HUDEP-2 (cell line): Measurements from ENCODE around the gene ZDHHC17.

ENCODE experiments used
- DNase-seq, 76 experiments: peaks; one replicate each; lab custom pipeline; 2025; ENCODE audit not compliant: unreplicated experiment in 76 of 76; lab: John Stamatoyannopoulos, UW

ZDHHC17 gene

GRCh38 chr12:76872415-76872814 is 108.5 kb downstream of the ZDHHC17 start:
- DNase-seq, result no peak

- DNase-seq, result no peak
Observed at GRCh38 chr12:76874027-76874426, 110.1 kb downstream of the ZDHHC17 start.

GRCh38 chr12:76874491-76875190 is 110.7 kb downstream of the ZDHHC17 start:
- no peak for DNase-seq

- no peak for DNase-seq
Observed at GRCh38 chr12:76876696-76877229, 112.8 kb downstream of the ZDHHC17 start.

GRCh38 chr12:76878099-76878898 is 114.4 kb downstream of the ZDHHC17 start:
- no peak for DNase-seq

GRCh38 chr12:76878899-76879709 is 115.2 kb downstream of the ZDHHC17 start, which contains the start of gene CSRP2:
Gene CSRP2 (minus strand): TSS chr12:76879019. CDS start chr12:76866260, 12,759 bp downstream.
- peak in 61 of 76 experiments; percentile 9 to 72 (median 48) for DNase-seq

GRCh38 chr12:76879710-76880518 is 116.0 kb downstream of the ZDHHC17 start:
- no peak for DNase-seq

GRCh38 chr12:76880519-76881023 is 116.7 kb downstream of the ZDHHC17 start:
- DNase-seq, result no peak

- DNase-seq, result no peak
Observed at GRCh38 chr12:76881142-76881541, 117.2 kb downstream of the ZDHHC17 start.

GRCh38 chr12:76882367-76882766 is 118.5 kb downstream of the ZDHHC17 start:
- DNase-seq, result no peak

- no peak for DNase-seq
Observed at GRCh38 chr12:76883151-76883550, 119.2 kb downstream of the ZDHHC17 start.

GRCh38 chr12:76883811-76884210 is 119.9 kb downstream of the ZDHHC17 start:
- DNase-seq, result no peak

- no peak for DNase-seq
Observed at GRCh38 chr12:76888775-76889174, 124.9 kb downstream of the ZDHHC17 start.

GRCh38 chr12:76890151-76891143 is 126.5 kb downstream of the ZDHHC17 start:
- no peak for DNase-seq

- no peak for DNase-seq
Observed at GRCh38 chr12:76891609-76892008, 127.7 kb downstream of the ZDHHC17 start.

- DNase-seq, result no peak
Observed at GRCh38 chr12:76895796-76896195, 131.9 kb downstream of the ZDHHC17 start.

- DNase-seq, result no peak
Observed at GRCh38 chr12:76896274-76896673, 132.4 kb downstream of the ZDHHC17 start.

- DNase-seq, result no peak
Observed at GRCh38 chr12:76898442-76898841, 134.5 kb downstream of the ZDHHC17 start.

GRCh38 chr12:76899522-76899921 is 135.6 kb downstream of the ZDHHC17 start:
- DNase-seq, result no peak
